Coronary artery (tissue), 2 donors: ENCODE measurements around the gene FAIM2.

Experiments
- DNase-seq: peaks from one replicate; pipeline ENCODE4 v3.0.0-alpha.2; 2017; ENCODE audit warnings: low spot score
- H3K27ac ChIP-seq, 2 donors: fragments of 200-600 bp; sonication (generic); one replicate each; pipeline ENCODE4 v1.5.1; 2016 to 2019
- H3K4me3 ChIP-seq: fragments of 200-600 bp; sonication (generic); 2 replicates; pipeline ENCODE4 v1.5.1; 2016; ENCODE audit warnings: mild to moderate bottlenecking, moderate library complexity
- CTCF ChIP-seq: fragments of 200-600 bp; sonication (generic); IDR thresholded peaks from one replicate; pipeline ENCODE4 v1.5.1; 2019; ENCODE audit warnings: antibody characterized with exemption

The FAIM2 gene

GRCh38 chr12:49901026-49901425 lies 2.7 kb downstream of the FAIM2 start:
- no peak for DNase-seq
- H3K27ac ChIP-seq = no peak overlapping the region
- H3K4me3 ChIP-seq = no peak overlapping the region
- TF ChIP-seq CTCF = no peak

- no peak for DNase-seq
- TF ChIP-seq CTCF = no peak
- Histone ChIP-seq H3K27ac (no peak overlapping the region), H3K4me3 (no peak overlapping the region)
Observed at GRCh38 chr12:49900371-49900770, 3.3 kb downstream of the FAIM2 start.

GRCh38 chr12:49899921-49900320 lies 3.8 kb downstream of the FAIM2 start:
- H3K27ac ChIP-seq = no peak overlapping the region
- no peak for DNase-seq
- H3K4me3 ChIP-seq = no peak overlapping the region
- no peak for TF ChIP-seq CTCF

- TF ChIP-seq CTCF = no peak
- DNase-seq = no peak
- Histone ChIP-seq H3K27ac (no peak overlapping the region), H3K4me3 (no peak overlapping the region)
Observed at GRCh38 chr12:49899286-49899843, 4.3 kb downstream of the FAIM2 start.

GRCh38 chr12:49897276-49897675 lies 6.4 kb downstream of the FAIM2 start:
- DNase-seq = no peak

GRCh38 chr12:49895773-49896172 lies 7.9 kb downstream of the FAIM2 start:
- Histone ChIP-seq H3K4me3 (no peak overlapping the region), H3K27ac (no peak overlapping the region)
- DNase-seq = no peak
- no peak for TF ChIP-seq CTCF

More at GRCh38 chr12:49897276-49897675, 6.4 kb downstream of the FAIM2 start:
- H3K27ac ChIP-seq = no peak overlapping the region
- no peak overlapping the region for H3K4me3 ChIP-seq
- TF ChIP-seq CTCF = no peak

GRCh38 chr12:49894751-49895148 lies 8.9 kb downstream of the FAIM2 start:
- TF ChIP-seq CTCF = no peak
- Histone ChIP-seq H3K27ac (no peak overlapping the region), H3K4me3 (no peak overlapping the region)
- DNase-seq = no peak
